ENCODE measurements around the gene CTDSPL. TPM values are rescaled to one million over a fixed set of nuclear protein-coding genes. Genes with fewer than 3 reads are reported as not detected.

Gene CTDSPL
- polyA plus RNA-seq, 4 donors, result 65.3 to 111 (median 106) TPM

DNA sequence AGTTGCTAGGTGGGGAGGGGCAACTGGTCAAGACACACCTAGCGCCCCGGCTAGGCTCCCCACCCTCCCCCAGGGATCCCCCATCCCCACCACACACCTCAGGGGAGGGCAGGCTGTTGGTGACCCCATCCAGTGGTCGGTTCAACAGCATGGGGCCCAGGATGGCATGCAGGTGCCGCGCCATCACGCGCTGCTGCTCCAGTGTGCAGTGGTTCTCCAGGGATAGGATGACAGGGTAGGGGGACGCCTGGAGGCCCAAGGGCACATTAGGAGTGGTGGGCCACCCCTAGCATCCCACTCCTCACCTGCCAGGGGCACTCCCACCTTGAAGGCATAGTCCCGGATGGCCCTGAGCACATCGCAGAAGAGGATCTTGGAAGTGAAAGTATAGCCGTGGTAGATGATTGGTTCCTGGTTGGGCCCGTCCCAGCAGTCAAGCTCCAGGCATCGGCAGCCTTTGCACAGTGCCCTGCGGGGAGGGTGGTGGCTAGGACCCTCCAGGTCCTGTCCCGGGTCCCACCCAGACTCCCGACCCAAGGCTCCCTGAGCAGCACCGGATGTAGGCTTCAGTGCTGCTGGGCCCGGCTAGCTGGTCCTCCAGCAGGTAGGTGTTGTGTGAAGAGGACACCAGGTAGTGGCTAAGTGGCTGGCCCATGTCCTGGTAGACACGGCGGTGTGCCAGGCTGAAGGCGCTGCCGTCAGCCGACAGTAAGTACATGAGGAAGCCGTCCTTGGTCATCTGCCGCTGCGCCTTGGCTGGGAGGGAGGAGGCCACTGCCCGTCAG is 148.3 kb downstream of the CTDSPL start:
- DNase-seq (ENCODE audit: low read depth in 4 of 4, low spot score in 3 of 4), result no peak

DNA sequence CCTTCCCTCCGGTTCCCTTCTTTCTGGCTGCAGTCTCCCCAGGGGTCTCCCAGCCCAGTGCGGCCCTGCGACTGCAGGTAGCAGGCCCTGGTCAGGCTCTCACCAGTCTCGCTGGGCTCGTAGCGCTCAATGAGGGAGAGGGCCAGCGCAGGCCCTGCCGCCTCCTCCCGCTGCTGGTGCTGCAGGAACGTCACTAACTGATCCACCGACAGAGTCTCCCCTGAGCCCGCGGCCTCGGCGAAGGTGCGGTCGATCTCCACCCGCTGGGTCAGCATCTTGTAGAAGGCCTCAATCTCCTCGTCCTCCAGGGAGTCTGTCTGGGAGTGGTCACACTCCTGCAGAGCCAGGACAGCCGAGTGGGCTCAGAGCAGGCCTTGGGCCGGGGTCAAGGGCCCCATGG is 149.4 kb downstream of the CTDSPL start:
- DNase-seq (ENCODE audit: low read depth in 4 of 4, low spot score in 3 of 4), result no peak

DNA sequence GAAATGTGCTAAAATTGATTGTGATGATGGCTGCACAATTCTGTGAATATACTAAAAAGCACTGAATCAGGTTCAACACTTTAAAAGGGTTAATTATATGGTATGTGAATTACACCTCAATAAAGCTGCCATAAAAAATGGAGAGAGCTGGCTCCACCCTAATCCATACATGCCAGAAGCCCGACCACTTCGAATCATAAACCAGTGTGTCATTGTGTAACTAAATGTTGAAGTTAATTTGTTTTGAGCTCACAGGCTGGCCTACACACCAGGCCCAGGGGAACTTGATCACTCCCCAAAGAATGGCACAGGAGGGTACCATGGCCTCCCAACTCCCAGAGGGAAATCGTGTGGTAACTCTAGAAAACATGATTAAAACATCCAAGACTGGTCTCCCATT is 153.8 kb downstream of the CTDSPL start:
- DNase-seq (ENCODE audit: low read depth in 4 of 4, low spot score in 3 of 4), result no peak

DNA sequence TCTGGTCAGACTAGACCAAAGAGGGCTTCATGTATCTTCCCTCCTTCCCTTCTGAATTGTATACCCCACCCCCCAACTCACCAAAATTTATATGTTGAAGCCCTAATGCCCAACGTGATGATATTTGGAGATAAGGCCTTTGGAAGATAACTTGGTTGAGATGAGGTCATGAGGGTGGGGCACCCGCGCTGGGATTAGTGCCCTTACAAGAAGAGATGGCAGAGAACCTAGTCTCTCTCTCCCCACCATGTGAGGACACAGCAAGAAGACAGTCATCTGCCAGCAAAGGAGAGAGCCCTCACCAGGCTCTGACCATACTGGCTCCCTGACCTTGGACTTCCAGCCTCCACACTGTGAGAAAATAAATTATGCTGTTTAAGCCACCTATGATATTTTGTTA is 154.3 kb downstream of the CTDSPL start:
- DNase-seq (ENCODE audit: low read depth in 4 of 4, low spot score in 3 of 4), result no peak

DNA sequence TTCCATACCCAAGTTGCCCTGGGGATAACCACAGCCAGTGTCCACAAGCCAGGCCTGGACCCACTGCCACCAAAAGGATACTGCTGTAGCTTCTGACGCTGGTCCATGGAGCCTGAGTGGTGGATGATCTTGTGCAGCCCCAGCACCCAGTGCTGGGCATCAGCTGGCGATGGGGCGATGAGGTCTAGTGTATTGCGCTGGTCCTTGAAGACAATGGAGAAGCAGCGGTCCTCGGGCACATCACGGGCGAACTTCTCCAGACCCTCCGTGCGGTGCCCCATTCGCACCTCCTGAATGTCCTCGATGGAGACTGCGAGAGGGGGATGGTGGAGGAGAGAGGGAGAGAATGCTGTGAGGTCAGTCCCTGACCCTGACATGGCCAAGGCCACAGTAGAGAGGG is 154.7 kb downstream of the CTDSPL start:
- DNase-seq (ENCODE audit: low read depth in 4 of 4, low spot score in 3 of 4), result no peak

DNA sequence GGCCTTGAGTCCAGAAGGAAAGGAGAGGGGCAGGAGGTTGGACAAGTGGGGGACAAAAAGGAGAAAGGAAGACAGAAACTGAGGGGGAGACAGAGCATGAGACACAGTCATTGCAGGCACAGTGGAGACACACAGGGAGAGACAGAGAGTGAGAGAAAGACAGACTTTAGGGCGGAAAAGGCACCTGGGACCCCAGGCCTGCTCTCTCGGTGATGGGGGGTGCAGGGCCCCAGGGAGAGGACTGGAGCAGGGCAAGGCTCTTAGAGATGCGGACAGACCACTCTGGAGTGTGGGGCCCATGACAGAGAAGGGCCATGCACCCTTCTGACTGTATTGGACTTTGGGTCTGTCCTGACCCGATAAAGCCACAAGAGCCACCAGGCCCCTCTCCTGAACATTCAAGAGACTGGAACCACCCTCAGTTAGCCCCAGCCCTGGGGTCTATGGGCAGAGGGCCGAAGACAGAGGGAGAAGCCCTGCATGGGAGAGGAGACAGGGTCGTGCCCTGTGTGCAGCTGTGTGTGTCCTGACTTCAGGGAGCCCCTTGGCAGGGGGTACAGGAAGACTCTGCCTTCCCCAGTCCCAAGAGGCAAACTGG is 155.3 kb downstream of the CTDSPL start:
- no peak for DNase-seq (ENCODE audit: low read depth in 4 of 4, low spot score in 3 of 4)

DNA sequence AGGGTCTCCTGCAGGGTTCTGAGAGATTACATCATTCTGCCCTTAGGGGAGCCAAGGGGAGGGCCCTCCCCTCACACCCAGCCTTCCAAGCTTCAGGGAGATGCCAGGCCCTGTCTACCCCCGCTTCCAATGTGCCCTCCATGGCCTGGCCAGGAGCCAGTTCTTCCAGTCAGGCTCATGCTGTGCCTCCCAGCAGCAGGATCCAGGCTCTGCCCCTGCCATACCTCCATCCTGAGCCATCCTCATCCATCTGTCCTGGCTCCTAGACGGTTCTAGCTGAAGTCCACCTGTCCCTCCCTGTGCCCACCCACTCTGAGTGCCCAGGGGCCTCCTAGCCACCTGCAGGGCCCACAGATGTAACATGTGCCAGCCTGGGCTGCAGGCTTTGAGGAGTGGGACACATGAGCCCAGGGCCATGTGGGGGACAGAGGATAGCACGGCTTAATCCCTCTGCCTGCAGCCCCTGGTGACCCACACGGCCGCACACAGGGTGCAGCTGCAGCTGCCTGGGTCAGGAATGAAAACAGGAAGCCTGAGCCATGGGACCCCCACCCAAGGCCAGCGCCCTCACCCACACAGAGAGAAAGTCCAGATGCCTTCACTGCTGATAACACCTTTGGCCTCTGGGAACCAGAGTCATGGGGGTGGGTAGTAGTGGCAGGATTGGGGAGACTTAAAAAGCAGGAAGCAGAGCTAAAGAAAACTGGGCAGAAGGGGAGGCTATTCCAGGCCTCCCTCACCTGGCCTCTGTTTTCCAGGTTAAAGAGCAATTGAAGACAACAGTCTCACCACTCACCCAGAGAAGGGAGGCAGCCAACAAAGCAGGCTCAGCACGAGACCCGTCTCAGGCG is 156.0 kb downstream of the CTDSPL start:
- DNase-seq (ENCODE audit: low read depth in 4 of 4, low spot score in 3 of 4), result no peak

DNA sequence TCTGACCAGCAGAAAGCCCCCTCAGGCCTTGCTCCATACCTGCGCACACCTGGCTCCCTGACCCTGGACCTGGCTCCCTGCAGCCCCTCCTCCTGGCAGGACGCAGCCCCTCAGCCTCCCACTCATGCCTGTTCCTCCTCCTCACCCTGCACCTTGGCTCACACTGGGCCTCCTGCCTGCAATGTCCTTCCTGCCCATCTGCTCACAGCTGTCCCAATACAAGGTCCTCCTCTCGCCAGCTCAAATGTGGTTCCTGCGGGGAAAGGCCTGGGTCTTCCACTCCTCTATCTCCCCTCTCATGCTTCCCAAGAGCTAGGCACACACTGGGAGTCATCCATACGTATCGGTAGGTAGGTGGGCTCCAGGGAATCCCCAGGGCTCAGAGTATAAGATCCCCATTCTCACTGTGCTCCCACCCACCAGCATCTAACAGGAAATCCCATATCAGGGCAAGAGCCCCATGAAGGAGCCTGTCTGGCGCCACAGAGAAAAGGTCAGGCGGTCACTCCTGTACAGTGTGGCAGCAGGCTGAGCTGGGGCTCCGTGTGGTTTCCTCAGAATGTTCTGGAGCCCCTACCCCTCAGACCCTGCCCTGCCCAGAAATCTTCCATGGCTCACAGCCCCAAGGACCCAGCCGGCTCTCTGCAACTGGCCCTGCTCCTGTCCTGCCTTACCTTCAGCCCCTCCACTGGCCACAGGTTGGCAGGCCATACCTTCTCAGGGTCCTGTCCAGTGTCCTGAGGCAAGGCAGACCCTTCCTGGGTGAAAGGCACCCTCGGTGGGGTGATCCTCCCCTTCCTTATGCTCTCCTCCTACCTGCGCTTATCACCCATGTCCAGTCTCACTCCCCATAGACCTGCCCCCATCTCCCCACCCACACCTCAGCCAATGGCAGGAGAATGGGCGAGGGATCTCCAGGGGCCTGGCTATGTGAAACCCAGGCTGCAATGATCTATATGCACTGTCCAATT is 156.9 kb downstream of the CTDSPL start:
- DNase-seq (ENCODE audit: low read depth in 4 of 4, low spot score in 3 of 4), result no peak

DNA sequence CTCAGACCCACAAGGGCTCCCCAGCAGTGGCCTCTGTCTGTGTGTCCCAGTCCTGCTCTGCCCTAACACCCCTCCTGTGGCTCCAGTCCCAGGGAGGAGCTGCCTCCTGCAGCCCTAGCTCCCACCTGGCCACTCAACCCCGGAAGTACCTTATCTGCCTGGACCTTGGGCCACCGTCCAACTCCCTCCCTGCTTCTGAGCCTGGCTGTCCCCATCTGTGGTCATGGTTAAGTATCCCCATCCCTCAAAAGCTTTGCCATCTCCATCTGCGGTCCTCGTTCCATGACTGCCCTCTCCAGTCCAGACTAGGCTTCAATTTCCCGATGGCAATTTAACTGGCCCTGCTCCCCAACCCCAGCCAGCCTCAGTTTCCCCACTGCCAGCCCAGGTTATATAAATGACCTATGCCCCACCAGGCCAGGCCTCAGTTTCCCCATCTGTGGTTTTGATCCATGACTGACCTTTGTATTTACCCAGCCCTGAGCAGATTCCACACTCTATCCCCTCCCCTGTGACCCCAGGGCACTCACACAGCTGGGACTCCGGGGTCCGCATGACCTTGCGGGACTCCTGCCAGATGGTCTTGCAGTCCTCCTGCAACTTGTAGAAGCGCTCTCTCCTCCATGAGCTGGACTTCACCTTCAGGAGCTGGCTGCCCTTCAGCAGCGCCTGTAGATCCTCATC is 158.1 kb downstream of the CTDSPL start:
- DNase-seq (ENCODE audit: low read depth in 4 of 4, low spot score in 3 of 4), result no peak

DNA sequence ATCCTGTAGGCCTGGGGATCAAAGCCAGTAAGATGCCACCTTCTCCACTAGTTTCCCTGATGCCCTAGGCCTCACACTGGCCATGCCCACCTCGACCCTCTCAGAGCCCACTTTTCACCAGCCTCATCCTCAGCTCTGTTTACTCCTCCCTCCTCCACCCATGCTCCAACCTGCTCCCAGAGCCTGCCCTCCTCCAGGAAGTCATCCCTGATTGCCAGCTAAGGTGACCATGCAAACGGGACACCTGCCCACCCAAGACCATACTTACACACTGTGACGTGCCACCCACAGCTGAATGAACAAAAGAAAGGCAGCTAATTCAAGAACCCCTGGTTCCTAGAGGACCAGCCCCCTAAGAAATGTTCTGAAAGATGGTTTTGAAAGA is 158.7 kb downstream of the CTDSPL start:
- no peak for DNase-seq (ENCODE audit: low read depth in 4 of 4, low spot score in 3 of 4)

DNA sequence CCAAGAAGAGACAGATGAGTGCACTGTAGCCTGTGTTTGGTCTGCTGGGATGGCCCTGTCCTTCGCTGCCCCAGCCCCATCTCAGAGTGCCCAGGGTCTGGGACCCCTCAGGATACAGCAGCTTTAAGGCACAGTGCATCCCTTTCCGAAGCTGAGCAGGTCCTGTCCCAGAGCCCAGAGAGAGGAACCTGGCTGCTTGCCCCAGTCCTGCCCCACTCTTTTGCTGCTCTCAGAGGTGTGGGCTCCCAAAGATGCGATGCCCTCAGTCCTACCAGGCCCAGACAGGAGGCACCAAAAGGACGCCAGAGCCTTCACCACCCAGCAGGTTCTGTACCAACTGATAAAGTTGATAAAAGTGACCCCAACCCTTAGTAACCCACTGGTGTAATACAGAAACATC is 159.5 kb downstream of the CTDSPL start:
- no peak for DNase-seq (ENCODE audit: low read depth in 4 of 4, low spot score in 3 of 4)

DNA sequence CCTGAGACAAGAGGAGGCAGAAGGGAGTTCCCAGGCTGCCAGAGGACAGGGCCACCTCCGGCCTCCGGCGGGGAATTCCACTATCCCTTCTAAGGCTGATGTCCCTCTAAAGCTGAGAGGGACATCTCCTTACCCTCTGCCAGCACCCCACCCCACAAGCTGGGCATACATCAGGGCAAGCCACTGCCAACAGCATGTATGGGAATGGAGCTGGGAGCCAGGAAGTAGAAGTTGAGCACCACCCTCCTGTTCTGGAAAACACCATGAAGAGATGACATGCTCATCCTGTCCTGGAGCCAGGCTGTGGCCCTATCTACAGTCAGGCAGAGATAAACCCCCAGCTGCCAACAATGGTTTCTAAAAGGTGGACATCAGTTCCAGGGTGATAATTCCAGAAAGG is 160.6 kb downstream of the CTDSPL start:
- no peak for DNase-seq (ENCODE audit: low read depth in 4 of 4, low spot score in 3 of 4)

DNA sequence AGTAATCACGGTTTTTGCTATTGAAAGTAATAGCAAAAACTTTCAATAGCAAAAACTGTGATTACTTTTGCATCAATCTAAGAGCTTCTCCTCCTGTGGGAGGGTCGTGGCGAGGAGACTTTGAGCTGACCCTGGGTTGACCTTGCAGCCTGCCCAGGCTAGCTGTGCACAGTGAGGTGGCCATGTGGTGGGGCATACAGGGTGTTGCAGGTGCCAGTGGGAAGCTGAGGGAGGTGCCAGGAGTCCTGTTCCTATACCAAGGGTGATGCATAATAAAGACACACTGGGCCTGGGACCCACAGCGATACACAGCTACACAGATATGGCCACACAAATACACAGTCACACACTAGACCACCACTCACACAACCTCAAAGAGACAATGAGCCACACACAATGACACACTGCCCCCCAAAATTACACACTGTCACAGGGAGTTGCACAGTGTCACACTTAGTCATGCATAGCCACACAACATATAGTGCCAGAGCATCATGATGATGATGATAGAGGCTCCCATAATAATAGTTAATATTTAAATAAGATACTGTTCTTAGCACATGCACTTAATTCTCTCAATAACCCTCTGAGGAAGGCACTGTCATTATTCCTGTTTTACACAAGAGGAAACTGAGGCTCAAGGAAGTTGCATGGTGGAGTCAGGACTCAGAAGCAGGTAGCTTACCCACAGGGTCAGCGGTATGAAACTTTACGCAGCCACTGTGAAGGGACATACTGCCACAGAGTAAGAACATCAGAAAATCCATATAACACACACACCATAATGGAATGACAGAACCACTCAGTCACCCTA is 161.4 kb downstream of the CTDSPL start:
- DNase-seq (ENCODE audit: low read depth in 4 of 4, low spot score in 3 of 4), result no peak

DNA sequence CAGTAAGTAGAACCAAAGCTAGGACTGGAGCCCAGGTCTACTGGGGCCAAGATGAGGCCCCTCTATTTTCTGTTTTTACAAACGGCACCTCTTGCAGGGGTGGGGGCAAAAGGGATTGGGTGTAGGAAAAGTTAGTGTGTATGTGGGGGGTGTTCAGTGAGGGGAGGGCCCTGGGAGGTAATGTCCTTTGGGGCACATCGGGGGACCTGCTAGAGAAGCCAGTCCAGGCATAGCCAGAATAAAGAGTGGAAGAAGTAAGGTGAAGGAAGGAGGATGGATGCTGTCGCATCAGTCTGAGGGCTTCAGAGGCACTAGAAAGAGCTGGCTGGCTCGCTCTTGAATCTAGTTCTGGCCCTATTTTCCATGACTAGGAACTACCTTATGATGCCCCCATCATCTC is 165.2 kb downstream of the CTDSPL start:
- DNase-seq (ENCODE audit: low read depth in 4 of 4, low spot score in 3 of 4), result no peak

DNA sequence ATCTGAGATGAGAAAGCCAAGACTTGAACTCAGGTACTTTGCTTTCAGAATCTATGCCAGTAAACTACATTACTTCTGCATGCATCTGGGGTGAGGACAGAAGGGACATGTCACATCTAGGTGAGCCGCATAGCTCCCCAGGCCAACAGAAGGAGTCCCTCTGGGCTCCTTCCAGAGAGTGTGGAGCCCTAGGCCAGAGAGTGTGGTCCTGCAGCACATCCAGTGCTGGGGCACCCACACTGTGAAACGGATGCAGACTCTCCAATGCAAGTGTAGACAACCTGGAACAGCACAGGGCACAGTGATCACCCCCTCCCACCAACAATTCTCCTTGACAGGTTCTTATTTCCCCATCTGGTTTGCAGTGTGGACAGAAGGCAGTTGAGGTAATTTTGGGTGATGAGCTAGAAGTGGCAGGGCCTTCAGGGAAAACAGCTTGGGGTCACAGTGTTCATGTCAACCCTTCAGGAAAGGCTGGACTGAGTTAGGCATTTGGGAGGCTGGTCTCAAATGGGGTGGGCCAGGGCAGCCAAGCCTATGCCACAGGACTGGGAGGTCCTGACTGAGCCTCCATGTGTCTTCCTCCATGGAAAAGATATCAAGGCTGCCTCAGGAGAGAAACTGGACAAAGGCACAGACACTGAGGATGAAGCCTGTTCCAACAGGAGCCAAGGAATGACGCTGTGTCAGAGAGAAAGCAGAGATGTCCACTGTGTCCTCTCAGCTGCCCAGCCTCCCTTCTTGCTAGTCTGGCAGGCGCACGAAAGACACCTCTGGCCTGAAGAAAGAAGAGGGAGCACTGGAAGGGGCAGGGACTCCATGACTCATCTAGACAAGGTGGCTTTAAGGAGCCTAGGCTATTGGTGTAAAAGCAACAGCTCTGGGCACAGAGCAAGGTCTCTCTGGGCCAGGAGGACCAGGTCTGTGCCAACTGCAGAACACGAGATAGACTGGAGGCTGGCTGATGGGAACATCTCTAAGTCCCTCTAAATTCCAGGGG is 166.1 kb downstream of the CTDSPL start:
- DNase-seq (ENCODE audit: low read depth in 4 of 4, low spot score in 3 of 4), result no peak

DNA sequence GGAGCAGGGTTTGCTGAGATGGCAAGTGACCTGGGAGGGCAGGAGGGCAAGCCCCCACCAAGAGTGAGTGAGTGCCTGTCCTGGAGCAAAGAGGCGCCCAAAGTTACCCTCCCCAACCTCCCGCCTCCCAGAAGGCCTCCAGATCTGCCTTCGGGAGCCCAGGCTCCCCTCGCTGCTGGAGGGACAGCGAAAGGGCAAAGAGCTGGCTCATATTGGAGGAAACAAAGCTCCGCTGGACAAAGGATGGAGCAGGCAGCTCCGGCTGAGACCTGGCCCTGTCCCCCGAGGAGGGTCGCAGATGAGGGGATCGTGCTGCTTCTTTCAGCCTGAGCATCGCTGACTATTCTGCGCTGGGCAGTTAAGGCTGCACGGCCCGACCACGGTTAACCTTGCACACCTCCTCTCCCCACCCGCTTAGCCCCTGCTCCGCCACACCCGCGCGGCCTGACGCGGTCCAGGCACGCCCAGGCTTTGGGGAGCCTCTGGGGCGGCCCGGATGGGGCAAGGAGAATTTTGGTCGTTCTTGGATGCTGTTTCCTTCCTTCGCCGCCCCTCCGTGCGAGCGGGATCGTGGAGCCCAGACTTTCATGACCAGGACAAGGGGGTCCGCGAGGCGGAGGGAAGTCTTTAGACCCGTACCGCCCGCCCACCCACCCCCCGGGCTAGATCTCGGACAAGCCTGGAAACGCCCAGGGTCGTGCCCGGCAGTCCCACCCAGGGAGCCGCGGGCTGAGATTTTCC is 167.1 kb downstream of the CTDSPL start:
- no peak for DNase-seq (ENCODE audit: low read depth in 4 of 4, low spot score in 3 of 4)
